Right kidney (tissue), 1 donor: ENCODE measurements around the gene BRIP1.
"Not testable (repeated sequence)": the region's sequence is repeated elsewhere in the genome, so short reads cannot be mapped to it uniquely, and the experiment has no call there.

Experiments used
- DNase-seq: peaks from one replicate; pipeline ENCODE4 v3.0.0-alpha.2; 2016

The BRIP1 gene

GRCh38 chr17:61827649-61828395 lies 35.5 kb downstream of the BRIP1 start:
- no peak for DNase-seq

GRCh38 chr17:61826866-61827265 lies 36.5 kb downstream of the BRIP1 start:
- not testable (repeated sequence) for DNase-seq

GRCh38 chr17:61826198-61826597 lies 37.1 kb downstream of the BRIP1 start:
- not testable (repeated sequence) for DNase-seq

GRCh38 chr17:61825448-61826137 lies 37.7 kb downstream of the BRIP1 start:
- DNase-seq = no peak

GRCh38 chr17:61822326-61823285 lies 40.7 kb downstream of the BRIP1 start:
- no peak for DNase-seq

GRCh38 chr17:61821655-61822054 lies 41.7 kb downstream of the BRIP1 start:
- DNase-seq = no peak

GRCh38 chr17:61819265-61819664 lies 44.1 kb downstream of the BRIP1 start:
- not testable (repeated sequence) for DNase-seq

- no peak for DNase-seq
Measured at GRCh38 chr17:61818225-61818624, 45.1 kb downstream of the BRIP1 start.

- DNase-seq = no peak
Measured at GRCh38 chr17:61817452-61817851, 45.9 kb downstream of the BRIP1 start.

- no peak for DNase-seq
Measured at GRCh38 chr17:61816538-61816937, 46.8 kb downstream of the BRIP1 start.

GRCh38 chr17:61815863-61816503 lies 47.3 kb downstream of the BRIP1 start:
- peak; percentile 10 for DNase-seq

GRCh38 chr17:61814485-61814884 lies 48.8 kb downstream of the BRIP1 start:
- no peak for DNase-seq

- DNase-seq = no peak
Measured at GRCh38 chr17:61813211-61813610, 50.1 kb downstream of the BRIP1 start.

- DNase-seq = no peak
Measured at GRCh38 chr17:61812747-61813146, 50.6 kb downstream of the BRIP1 start.

- DNase-seq = peak; percentile 2
Measured at GRCh38 chr17:61809816-61810392, 53.4 kb downstream of the BRIP1 start.

- no peak for DNase-seq
Measured at GRCh38 chr17:61808442-61808841, 54.9 kb downstream of the BRIP1 start.

GRCh38 chr17:61806936-61807335 lies 56.4 kb downstream of the BRIP1 start:
- DNase-seq = no peak

- no peak for DNase-seq
Measured at GRCh38 chr17:61806081-61806828, 57.1 kb downstream of the BRIP1 start.

- DNase-seq = no peak
Measured at GRCh38 chr17:61805399-61805798, 57.9 kb downstream of the BRIP1 start.

GRCh38 chr17:61803796-61804195 lies 59.5 kb downstream of the BRIP1 start:
- no peak for DNase-seq

- no peak for DNase-seq
Measured at GRCh38 chr17:61803216-61803615, 60.1 kb downstream of the BRIP1 start.
